Stimulated activated CD8-positive, alpha-beta memory T cell treated with anti-CD3 and anti-CD28 coated beads, Interleukin-15, amount 100 ng/mL, for 48 hours (primary cell): Measurements from ENCODE around the gene HACD2.

Experiments used
- DNase-seq, 2 donors: peaks; one replicate each; pipeline ENCODE4 v3.0.0-alpha.2; 2020; ENCODE audit warnings: low read depth in 2 of 2

Gene HACD2, protein sequence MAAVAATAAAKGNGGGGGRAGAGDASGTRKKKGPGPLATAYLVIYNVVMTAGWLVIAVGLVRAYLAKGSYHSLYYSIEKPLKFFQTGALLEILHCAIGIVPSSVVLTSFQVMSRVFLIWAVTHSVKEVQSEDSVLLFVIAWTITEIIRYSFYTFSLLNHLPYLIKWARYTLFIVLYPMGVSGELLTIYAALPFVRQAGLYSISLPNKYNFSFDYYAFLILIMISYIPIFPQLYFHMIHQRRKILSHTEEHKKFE

GRCh38 chr3:123584988-123585937, at the start of gene HACD2:
TSS of gene HACD2 (minus strand) at chr3:123585053. CDS start at chr3:123585027, 26 bp downstream.
- peak; percentile 93 for DNase-seq

DNA sequence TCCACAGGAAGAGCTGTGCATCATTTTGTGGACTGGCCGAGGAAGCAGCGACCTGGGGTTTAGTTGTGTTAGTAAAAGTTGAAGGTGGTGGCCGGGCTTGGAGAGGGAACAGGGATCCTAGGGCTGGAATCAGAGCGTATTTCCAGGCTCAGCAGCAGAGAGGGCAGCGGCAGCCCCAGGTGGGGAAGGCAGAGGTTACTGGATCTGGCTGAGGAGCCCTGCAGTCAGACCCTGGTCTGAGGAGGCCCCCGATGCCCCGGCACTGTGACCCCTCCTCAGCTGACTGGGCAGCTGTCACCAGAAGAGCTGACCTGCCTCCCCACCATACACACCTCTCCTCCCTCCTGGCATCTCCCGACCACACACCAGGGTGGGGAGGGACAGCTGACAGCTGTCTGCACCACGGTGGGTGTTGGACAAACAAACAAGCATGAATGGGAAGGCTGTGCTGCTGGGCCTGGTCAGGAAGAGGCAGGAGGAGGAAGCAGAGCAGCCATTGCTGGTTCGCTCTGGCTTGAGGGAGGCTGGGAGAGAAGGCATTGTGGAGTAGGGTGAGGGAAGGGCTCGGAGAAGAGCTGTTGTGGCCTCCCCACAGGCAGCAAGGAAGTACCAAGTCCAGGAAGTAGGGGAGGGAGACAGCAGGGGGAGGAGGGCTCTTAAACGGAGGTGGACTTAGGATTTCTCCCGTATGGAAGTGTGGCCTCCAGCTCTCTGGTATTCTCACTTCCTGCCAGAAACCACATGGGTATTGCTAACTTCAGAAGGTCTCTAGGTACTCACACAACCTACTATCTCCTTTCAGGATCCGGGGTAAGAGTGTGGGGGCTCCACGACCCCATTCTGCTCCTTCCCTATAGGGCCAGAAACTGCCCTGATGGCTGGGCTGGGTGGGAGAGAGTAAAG, 49.5 kb upstream of the HACD2 start:
- DNase-seq = no peak

DNA sequence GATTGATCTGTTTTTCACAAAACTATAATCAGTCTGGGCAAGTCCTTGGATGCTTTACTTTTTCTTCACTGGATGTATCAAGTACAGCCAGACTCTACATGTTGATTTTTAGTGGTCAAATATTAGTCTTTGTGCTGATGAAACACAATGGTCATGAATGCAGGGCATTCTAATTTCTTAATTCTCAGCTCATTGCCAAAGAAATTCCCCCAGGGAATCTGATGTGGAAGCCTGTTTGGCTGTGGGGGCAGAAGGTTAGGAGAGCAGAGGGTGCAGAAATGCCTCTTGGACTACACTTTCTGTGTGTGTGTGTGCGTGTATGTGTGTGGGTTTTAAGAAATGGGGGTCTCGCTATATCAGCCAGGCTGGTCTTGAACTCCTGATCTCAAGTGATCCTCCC, 48.7 kb upstream of the HACD2 start:
- DNase-seq = no peak

GRCh38 chr3:123632161-123632655, 47.4 kb upstream of the HACD2 start:
- no peak for DNase-seq

DNA sequence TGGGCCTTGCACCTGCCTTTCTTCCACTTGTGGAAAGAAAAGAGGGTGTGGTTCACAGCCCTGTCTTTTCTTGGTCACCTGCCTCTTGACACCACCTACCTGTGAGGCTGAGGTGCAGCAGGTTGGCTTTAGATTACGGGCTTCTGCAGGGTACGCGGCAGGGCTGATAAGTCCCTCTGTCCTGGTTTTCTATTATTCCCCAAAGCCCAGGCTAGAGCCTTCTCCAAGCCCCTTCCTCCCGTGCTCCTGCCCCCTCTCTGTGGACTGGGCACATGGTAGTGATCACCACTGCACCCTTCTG, 44.8 kb upstream of the HACD2 start:
- no peak for DNase-seq

GRCh38 chr3:123628996-123629746, 44.3 kb upstream of the HACD2 start:
- no peak for DNase-seq

DNA sequence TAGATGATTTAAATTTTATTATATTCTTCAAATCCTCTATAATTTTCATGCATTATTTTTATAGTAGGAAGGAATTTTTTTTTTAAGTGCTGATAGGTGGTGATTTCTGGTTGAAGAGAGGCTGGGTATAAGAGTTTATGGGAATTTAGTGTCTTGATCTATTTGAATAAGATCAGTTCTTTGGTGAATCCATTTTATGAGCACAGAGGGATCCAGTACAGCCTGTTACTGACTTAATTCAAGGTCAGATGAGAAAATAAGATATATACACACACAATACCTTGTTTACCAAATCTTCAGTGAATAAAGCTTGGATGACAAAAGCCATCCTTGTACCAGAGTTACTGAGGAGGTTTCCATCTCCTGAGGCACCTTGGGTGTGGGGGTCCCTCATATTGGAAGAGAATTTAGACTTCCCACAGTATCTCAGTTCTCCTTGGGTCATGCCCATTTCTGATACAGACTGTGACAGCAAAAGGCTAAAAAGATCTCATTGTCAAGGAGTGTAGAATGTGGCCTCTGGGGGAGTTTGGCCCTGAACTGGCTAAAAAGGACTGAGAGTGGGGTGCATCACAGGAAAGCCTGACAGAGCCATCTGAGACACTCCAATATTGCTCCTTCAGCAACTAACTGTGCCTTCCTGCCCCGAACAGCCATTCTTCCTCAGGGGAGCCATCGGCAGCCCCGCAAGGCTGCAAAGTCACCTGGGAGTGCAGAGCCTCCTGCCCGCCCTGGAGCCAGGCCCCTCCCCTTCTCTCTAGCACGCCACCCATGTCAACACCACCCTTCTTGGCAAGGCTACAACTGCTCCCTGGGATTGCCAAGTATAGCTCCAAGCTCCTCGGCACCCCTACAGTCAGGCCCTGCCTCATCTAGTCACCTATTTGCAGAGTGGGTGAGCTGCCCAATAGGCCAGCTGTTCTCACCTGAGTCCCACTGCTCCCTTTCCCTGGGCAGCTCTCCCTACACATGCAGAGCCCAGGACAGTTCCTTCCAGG, 43.1 kb upstream of the HACD2 start:
- no peak for DNase-seq

- no peak for DNase-seq
Measured at GRCh38 chr3:123626881-123627280, 42.0 kb upstream of the HACD2 start.

DNA sequence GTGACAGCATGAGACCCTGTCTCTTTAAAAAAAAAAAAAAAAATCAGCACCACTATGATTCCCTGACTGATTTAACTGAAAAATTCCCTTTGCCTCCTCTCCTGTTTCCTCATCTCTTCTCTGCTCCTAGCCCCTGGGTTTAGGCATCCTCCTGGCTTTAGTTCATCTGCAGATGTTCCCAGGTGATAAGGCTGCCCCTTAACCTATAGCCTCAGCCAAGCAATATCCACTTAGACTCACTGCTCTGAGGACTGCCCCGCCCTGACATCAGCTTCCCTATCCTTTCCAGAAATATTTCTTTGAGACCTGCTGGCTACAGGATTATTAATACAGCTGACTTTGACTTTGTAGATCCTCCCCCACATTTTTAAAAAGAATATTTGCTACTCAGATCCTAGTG, 39.4 kb upstream of the HACD2 start:
- no peak for DNase-seq

DNA sequence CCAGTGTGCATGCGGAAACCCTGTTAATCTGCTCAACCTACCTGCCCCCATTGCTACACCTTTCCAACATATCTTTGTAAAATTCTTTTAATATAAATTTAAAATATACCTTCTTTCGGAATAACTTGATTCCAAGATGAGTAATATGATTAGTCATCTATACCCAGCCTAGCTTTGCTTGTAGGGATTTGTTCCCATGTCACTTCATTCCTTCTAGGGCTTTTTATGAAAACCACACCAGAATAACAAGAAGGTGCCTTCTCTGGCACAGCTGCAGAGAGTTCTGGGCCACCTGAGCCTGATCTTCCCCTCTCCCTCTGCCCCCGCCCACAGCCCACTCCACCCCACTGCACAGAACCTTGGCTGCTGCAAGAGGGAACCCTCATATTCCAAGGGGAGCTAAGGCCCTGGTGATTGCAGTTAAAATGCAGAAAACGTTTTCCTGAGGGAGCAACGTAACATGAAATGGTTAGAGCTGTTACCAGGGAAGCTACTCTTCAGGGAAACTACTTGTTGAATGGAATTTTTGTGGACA, 38.6 kb upstream of the HACD2 start:
- no peak for DNase-seq

DNA sequence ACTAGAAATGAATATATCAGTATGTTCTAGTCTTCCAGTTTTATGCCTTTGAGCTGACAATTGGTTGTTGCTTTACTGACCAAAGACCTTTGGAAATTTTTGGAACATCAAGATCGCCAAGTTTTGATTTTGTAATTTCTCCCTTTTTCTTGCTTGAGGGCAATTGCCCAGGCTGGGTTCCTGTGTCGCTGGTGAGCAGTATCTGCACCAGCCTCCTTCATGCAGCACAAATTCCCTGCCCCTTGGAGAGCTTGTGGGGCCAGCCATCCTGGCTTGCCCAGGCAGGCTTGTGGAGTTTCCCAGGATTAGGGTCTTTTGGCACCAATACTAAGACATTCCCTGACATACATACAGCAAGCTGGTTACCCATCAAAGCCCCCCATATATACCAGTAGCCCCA, 37.9 kb upstream of the HACD2 start:
- no peak for DNase-seq

- DNase-seq = no peak
Measured at GRCh38 chr3:123621850-123622189, 37.0 kb upstream of the HACD2 start.

DNA sequence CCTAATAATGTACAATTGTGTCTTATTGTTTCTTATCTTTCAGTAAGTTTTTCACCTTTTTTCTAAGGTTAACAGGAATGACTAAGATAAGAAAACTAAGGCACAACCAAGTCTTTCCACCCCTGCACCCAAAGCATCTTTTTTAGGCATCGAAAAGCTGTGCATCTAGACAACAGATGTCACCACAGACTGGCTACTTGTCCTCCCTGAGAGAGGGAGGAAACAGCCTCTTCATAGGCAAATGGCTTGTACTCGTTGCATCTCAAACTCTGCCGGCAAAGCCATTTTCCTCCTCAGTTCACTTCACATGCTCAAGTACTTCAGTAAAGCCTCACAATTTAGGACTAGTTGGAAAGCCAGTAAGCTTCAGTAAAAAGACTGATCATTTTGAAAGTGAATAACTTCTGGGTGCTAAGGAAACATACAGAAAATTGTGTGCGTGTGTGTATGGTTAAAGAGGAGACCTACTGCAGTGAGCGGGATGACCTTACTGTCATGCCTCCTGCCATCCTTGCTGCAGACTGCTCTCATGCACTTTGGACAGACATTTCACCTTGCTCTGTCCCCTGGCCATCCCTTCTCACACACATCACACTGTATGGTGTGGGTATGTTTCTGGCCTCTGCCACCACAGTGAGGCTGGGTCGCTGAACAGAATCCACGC, 36.5 kb upstream of the HACD2 start:
- DNase-seq = no peak

- no peak for DNase-seq
Measured at GRCh38 chr3:123620343-123620742, 35.5 kb upstream of the HACD2 start.

DNA sequence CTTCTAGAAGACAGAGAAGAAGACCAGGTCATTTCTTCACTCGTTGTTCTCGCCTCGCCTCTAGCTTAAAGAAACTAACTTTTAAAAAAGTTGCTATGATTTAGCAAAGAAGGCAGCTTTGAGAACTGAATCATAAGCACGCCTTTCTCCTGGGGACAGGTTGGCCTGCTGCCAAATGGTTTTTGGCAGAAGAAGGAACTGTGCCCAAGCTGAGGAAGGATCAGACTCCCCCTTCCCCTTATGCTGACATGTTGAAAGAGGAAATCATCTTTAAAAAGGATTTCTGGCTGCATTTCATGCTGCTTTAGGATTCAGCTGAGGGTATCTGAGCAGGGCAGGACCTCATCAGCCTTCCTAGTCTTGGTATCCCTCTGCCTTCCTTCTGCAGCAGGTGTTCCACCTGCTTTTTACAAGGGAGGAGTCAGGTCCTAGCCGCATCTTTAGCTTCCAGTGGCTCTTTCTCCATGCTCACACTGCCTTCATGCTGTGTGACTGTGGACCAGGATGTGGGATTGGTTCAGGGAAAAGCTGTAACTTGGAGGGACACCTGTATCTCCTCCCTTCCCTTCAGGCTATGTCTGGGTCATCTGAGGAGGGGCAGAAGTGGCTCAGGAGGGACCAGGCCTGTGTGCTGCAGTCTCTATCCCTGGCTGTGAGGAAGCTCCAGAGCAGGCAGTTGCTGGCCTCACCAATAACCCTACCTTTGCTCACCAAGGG, 34.1 kb upstream of the HACD2 start:
- DNase-seq = no peak

DNA sequence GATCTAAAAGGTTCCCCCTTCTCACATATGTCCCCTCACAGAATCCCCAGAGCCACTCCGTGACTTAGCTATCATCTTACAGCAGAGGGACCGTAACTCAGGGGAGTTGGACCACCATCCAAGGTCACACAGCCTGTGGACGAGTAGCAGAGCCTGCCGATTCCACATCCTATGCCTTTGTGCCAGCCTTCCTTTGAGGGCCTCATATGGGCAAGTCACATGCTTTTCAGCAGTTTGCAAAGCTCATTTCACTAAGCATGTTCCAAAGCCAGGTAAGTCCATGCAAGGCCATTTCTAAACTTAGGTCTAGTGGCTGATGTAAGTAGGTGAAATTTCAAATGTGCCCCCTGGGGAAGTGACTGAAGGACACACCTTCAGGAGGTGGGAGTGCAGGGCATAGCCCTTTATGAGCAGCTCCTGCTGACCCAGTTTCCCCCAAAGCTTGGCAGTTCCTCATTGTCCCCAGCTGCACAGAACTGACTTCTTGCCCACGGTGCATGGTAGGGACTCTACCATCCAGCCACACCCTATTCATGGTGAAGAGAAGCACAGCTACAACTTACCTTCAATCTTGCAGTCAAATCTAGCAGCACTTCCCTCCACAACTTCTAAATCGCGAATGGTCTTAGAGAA, 33.3 kb upstream of the HACD2 start:
- DNase-seq = no peak

DNA sequence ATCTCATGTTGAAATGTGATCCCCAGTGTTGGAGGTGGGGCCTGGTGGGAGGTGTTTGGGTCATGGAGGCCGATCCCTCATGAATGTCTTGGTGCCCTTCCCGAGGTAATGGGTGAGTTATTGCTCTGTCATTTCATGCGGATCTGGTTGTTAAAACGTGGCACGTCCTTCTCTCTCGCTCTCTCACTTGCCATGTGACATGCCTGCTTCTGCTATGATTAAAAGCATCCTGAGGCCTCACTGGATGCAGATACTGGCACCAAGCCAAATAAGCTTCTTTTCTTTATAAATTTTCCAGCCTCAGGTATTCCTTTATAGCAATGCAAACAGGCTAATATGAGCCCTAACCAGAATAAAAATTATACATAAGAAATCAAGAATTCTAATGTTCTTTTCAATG, 31.7 kb upstream of the HACD2 start:
- no peak for DNase-seq

GRCh38 chr3:123613543-123613942, 28.7 kb upstream of the HACD2 start:
- no peak for DNase-seq
